Loucy (cell line): ENCODE measurements around the gene STAP2.

Experiments used
- EZH2phosphoT487 ChIP-seq: fragments of 200-600 bp; IDR thresholded peaks from 2 replicates; pipeline ENCODE4 v1.6.1; 2018; ENCODE audit warnings: antibody characterized with exemption, mild to moderate bottlenecking, moderate library complexity, borderline replicate concordance
- TF ChIP-seq, protein P1 (sequence below): fragments of 200-600 bp; sonication (generic); conservative IDR thresholded peaks from 2 replicates; pipeline ENCODE4 v1.5.1; 2014; ENCODE audit warnings: mild to moderate bottlenecking, antibody characterized with exemption, low read length

DNA sequence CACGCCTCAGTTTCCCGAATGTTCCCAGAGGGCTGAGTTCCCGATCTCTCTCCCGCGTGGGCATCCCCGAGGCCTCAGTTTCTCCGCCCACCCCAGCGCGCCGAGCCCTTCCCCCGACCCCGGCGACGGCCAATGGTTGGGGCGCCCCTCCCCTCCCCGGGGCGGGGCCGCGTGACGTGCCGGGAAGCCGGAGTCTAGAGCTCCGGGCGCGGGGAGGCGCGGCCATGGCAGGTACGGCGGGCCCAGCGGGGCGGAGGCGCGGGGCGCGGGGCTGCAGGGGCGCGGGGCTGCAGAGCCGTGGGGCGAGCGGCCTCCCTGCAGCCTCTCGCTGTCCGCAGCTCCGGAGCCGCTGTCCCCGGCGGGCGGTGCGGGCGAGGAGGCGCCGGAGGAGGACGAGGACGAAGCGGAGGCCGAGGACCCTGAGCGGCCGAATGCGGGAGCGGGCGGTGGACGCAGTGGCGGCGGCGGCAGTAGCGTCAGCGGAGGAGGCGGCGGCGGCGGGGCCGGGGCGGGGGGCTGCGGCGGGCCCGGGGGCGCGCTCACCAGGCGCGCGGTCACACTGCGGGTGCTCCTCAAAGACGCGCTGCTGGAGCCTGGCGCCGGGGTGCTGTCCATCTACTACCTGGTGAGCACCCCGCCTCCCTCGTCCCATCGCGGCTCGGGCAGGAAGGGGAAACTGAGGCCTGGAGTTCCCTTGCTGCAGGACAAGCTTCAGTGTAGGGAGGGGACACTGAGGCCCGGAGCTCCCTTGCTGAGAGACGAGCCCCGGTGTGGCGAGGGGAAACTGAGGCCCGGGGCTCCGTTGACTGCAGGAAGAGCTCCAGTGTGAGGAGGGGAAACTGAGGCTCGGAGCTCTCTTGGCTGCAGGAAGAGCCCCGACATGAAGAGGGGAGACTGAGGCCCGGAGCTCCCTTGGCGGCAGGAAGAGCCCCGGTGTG is 5.0 kb upstream of the STAP2 start, which contains the start of gene MPND:
- TF ChIP-seq, protein P1, sequence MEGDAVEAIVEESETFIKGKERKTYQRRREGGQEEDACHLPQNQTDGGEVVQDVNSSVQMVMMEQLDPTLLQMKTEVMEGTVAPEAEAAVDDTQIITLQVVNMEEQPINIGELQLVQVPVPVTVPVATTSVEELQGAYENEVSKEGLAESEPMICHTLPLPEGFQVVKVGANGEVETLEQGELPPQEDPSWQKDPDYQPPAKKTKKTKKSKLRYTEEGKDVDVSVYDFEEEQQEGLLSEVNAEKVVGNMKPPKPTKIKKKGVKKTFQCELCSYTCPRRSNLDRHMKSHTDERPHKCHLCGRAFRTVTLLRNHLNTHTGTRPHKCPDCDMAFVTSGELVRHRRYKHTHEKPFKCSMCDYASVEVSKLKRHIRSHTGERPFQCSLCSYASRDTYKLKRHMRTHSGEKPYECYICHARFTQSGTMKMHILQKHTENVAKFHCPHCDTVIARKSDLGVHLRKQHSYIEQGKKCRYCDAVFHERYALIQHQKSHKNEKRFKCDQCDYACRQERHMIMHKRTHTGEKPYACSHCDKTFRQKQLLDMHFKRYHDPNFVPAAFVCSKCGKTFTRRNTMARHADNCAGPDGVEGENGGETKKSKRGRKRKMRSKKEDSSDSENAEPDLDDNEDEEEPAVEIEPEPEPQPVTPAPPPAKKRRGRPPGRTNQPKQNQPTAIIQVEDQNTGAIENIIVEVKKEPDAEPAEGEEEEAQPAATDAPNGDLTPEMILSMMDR: no peak
- TF ChIP-seq EZH2phosphoT487: no peak
